Kidney (tissue), 14 donors: ENCODE data around the gene ZNF579. TPM values are rescaled to one million over a fixed set of nuclear protein-coding genes. Genes with fewer than 3 reads are reported as not detected.

Source experiments
- DNase-seq, 5 donors: peaks; one replicate each; pipeline ENCODE4 v3.0.0-alpha.2; 2013 to 2020
- FAIRE-seq: peaks from 2 replicates; lab custom pipeline; 2012; peaks lifted over from hg19 to GRCh38; lab: Jason Lieb, UNC
- H3K27ac ChIP-seq, 2 donors: one replicate each; pipeline ENCODE4 v1.7.0; 2013; ENCODE audit warnings: low read depth in 2 of 2, low read length in 2 of 2, inconsistent platforms in 1 of 2
- H3K27me3 ChIP-seq: one replicate; pipeline ENCODE4 v1.7.1; 2013; ENCODE audit warnings: low read length, inconsistent platforms; ENCODE audit not compliant: control insufficient read depth, insufficient read depth
- H3K36me3 ChIP-seq, 3 donors: one replicate each; pipeline versions ENCODE4 v1.7.0 to v1.7.1; 2013; ENCODE audit warnings: low read length in 3 of 3, control low read depth in 1 of 3, inconsistent platforms in 1 of 3; ENCODE audit not compliant: insufficient read depth in 3 of 3, control insufficient read depth in 2 of 3
- H3K4me1 ChIP-seq, 3 donors: one replicate each; pipeline versions ENCODE4 v1.7.0 to v1.7.1; 2013; ENCODE audit warnings: low read length in 3 of 3, inconsistent platforms in 1 of 3, low read depth in 1 of 3; ENCODE audit not compliant: control insufficient read depth in 2 of 3, insufficient read depth in 2 of 3
- H3K4me3 ChIP-seq, 3 donors: one replicate each; pipeline versions ENCODE4 v1.7.0 to v1.8.1; 2013; ENCODE audit warnings: low read length in 3 of 3, control low read depth in 1 of 3, inconsistent platforms in 1 of 3
- H3K9ac ChIP-seq, 3 donors: one replicate each; pipeline versions ENCODE4 v1.7.0 to v1.7.1; 2013; ENCODE audit warnings: low read length in 3 of 3, control low read depth in 1 of 3, inconsistent platforms in 1 of 3
- H3K9me3 ChIP-seq, 3 donors: one replicate each; pipeline versions ENCODE4 v1.7.0 to v1.7.1; 2013; ENCODE audit warnings: low read length in 3 of 3, control low read depth in 1 of 3, inconsistent platforms in 1 of 3; ENCODE audit not compliant: control insufficient read depth in 2 of 3, insufficient read depth in 1 of 3
- intact Hi-C: fragments of 100-400 bp; cut with DNase I; formaldehyde crosslinking; loops from one replicate; pipeline ENCODE4 v1.11.1; 2022
- polyA plus RNA-seq: library from polyadenylated mRNA; stranded (reverse); fragments of 350-450 nt; fragmentation: Illumina TruSeq; extraction: RNeasy Lipid Tissue Mini Kit (QIAGEN cat#74804); gene quantifications from one replicate; pipeline ENCODE4 v1.2.3, GENCODE V29; 2014; ENCODE audit warnings: low read depth, low replicate concordance; ENCODE audit not compliant: insufficient read depth
- total RNA-seq: library from RNA; stranded (reverse); fragmentation: NEBNext Ultra II Directional; extraction: Animal tissue kit (Norgen Biotek cat#: 25700); gene quantifications from one replicate; pipeline ENCODE4 v1.2.1, GENCODE V29; 2021
- TF ChIP-seq, protein P1 (sequence below): IDR thresholded peaks from 3 replicates; pipeline ENCODE4 v1.5.1; 2012; ENCODE audit warnings: mild to moderate bottlenecking, moderate library complexity, borderline replicate concordance; ENCODE audit not compliant: insufficient read depth; ENCODE audit errors: extremely low read depth
- donor health status: control.
- donor health status: control.
- donor health status: control.
- donor health status: control.
- donor health status: control.
- donor health status: DM: yes; HTN: yes; CAD: no.
- donor health status: Normal renal cell carcinoma (clear cell type).

ZNF579 gene
- total and polyA plus RNA-seq, 2 donors from 2014 or later = 10.9 to 16.6 TPM

DNA sequence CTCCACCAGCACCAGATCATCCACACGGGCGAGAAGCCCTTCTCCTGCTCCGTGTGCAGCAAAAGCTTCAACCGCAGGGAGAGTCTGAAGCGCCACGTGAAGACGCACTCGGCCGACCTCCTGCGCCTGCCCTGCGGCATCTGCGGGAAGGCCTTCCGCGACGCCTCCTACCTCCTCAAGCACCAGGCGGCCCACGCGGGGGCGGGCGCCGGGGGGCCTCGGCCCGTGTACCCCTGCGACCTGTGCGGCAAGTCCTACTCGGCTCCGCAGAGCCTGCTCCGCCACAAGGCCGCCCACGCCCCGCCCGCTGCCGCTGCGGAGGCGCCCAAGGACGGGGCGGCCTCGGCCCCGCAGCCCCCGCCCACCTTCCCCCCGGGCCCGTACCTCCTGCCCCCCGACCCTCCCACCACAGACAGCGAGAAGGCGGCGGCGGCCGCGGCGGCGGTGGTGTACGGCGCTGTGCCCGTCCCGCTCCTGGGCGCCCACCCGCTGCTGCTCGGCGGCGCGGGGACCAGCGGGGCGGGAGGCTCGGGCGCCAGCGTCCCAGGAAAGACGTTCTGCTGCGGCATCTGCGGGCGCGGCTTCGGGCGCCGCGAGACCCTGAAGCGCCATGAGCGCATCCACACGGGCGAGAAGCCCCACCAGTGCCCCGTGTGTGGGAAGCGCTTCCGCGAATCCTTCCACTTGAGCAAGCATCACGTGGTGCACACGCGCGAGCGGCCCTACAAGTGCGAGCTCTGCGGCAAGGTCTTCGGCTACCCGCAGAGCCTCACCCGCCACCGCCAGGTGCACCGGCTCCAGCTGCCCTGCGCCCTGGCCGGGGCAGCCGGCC, 34.3 kb upstream of the ZNF579 start:
- H3K4me3 ChIP-seq = no peak overlapping the region
- H3K27me3 ChIP-seq = no peaks in the 10 kb centered on the region
- DNase-seq = no peak
- intact Hi-C loops = loop anchor here (10.0 kb wide), 1 partner anchor 350 kb away; no protein-coding TSS in a partner anchor
- no peak overlapping the region for H3K27ac ChIP-seq
- no peaks in the 10 kb centered on the region for H3K36me3 ChIP-seq
- TF ChIP-seq, protein P1, sequence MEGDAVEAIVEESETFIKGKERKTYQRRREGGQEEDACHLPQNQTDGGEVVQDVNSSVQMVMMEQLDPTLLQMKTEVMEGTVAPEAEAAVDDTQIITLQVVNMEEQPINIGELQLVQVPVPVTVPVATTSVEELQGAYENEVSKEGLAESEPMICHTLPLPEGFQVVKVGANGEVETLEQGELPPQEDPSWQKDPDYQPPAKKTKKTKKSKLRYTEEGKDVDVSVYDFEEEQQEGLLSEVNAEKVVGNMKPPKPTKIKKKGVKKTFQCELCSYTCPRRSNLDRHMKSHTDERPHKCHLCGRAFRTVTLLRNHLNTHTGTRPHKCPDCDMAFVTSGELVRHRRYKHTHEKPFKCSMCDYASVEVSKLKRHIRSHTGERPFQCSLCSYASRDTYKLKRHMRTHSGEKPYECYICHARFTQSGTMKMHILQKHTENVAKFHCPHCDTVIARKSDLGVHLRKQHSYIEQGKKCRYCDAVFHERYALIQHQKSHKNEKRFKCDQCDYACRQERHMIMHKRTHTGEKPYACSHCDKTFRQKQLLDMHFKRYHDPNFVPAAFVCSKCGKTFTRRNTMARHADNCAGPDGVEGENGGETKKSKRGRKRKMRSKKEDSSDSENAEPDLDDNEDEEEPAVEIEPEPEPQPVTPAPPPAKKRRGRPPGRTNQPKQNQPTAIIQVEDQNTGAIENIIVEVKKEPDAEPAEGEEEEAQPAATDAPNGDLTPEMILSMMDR = no peak
- no peak overlapping the region for H3K9ac ChIP-seq
- no peaks in the 10 kb centered on the region for H3K4me1 ChIP-seq
- no peaks in the 10 kb centered on the region for H3K9me3 ChIP-seq
- FAIRE-seq = no peak

DNA sequence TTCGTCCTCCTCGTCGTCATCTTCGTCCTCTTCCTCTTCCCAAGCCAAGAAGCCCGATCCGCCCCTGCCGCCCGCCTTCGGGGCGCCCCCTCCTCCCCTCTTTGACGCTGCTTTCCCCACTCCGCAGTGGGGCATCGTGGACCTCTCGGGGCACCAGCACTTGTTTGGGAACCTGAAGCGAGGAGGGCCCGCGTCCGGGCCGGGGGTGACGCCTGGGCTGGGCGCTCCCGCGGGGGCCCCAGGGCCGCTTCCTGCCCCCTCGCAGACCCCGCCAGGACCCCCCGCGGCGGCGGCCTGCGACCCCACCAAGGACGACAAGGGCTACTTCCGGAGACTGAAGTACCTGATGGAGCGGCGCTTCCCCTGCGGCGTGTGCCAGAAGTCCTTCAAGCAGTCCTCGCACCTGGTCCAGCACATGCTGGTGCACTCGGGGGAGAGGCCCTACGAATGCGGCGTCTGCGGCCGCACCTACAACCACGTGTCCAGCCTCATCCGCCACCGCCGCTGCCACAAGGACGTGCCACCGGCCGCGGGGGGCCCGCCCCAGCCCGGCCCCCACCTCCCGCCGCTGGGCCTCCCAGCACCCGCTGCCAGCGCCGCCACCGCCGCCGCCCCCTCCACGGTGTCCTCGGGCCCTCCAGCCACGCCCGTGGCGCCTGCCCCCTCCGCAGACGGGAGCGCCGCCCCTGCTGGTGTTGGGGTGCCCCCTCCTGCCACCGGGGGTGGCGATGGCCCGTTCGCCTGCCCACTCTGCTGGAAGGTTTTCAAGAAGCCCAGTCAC, 33.5 kb upstream of the ZNF579 start:
- no peaks in the 10 kb centered on the region for H3K36me3 ChIP-seq
- H3K9ac ChIP-seq = no peak overlapping the region
- DNase-seq = peak in 1 of 5 donors; percentile 76
- no peak for FAIRE-seq
- TF ChIP-seq, protein P1 = no peak
- no peaks in the 10 kb centered on the region for H3K27me3 ChIP-seq
- no peaks in the 10 kb centered on the region for H3K9me3 ChIP-seq
- no peak overlapping the region for H3K27ac ChIP-seq
- intact Hi-C loops = loop anchor here (10.0 kb wide), 1 partner anchor 349 kb away; no protein-coding TSS in a partner anchor
- no peaks in the 10 kb centered on the region for H3K4me1 ChIP-seq
- H3K4me3 ChIP-seq = no peak overlapping the region

- TF ChIP-seq, protein P1 = no peak
- Histone ChIP-seq H3K27me3 (no peaks in the 10 kb centered on the region), H3K9me3 (no peaks in the 10 kb centered on the region), H3K4me1 (no peaks in the 10 kb centered on the region), H3K36me3 (no peaks in the 10 kb centered on the region), H3K27ac (no peak overlapping the region), H3K4me3 (no peak overlapping the region), H3K9ac (no peak overlapping the region)
- FAIRE-seq = no peak
- intact Hi-C loops = loop anchor here (10.0 kb wide), 1 partner anchor 349 kb away; no protein-coding TSS in a partner anchor
- no peak for DNase-seq
Measured at GRCh38 chr19:55613396-55613795, 32.7 kb upstream of the ZNF579 start.
